T-cell (primary cell): ENCODE results near the gene CACNA1S. TPM values are rescaled to one million over a fixed set of nuclear protein-coding genes. Genes with fewer than 3 reads are reported as not detected.

Experiments
- ATAC-seq, 4 experiments: fragments of 200-7000 bp in 3 of 4; fragments of 150-1000 bp in 1 of 4; cut with Tn5 transposase; replicated peaks in 1 of 4; 1 replicate in 3 of 4; 2 replicates in 1 of 4; pipeline ENCODE4 v1.10.0; 2021; ENCODE audit warnings: moderate library complexity in 3 of 4, mild to moderate bottlenecking in 2 of 4, moderate number of reproducible peaks in 1 of 4
- CTCF ChIA-PET, 2 donors: fragments of 300-600 bp; sonication (Branson Sonifier 250); formaldehyde crosslinking; loops; one replicate each; lab custom pipeline; 2022; ENCODE audit warnings: antibody characterized with exemption in 2 of 2; lab: Charles Lee
- POLR2A ChIA-PET, 2 donors: fragments of 300-600 bp; sonication (Branson Sonifier 250); formaldehyde crosslinking; loops; one replicate each; lab custom pipeline; 2022; ENCODE audit warnings: antibody characterized with exemption in 2 of 2; lab: Charles Lee
- DNase-seq, 35 experiments: peaks; one replicate each; pipeline versions ENCODE4 v3.0.0 to v3.0.0-alpha.2; 2013 to 2023
- H3K27ac ChIP-seq: one replicate; pipeline ENCODE4 v1.5.1; 2013; ENCODE audit warnings: low read length
- H3K27me3 ChIP-seq, 2 experiments: replicated peaks in 1 of 2; 1 replicate in 1 of 2; 2 replicates in 1 of 2; pipeline versions ENCODE4 v1.6.1 to v1.7.0; 2013; ENCODE audit warnings: low read length in 1 of 2, mixed read lengths in 1 of 2; ENCODE audit not compliant: control insufficient read depth in 2 of 2, insufficient read depth in 2 of 2; ENCODE audit errors: extremely low read depth in 1 of 2
- H3K36me3 ChIP-seq, 2 donors: 1 replicate in 1 of 2; 2 replicates in 1 of 2; pipeline versions ENCODE4 v1.6.1 to v1.7.0; 2013; ENCODE audit warnings: low read length in 1 of 2; ENCODE audit not compliant: control insufficient read depth in 2 of 2, insufficient read depth in 1 of 2; ENCODE audit errors: extremely low read depth in 1 of 2
- H3K4me1 ChIP-seq, 2 experiments: 1 replicate in 1 of 2; 2 replicates in 1 of 2; pipeline versions ENCODE4 v1.6.1 to v1.7.0; 2013; ENCODE audit warnings: low read length in 2 of 2, mixed read lengths in 1 of 2; ENCODE audit not compliant: insufficient read depth in 2 of 2, control insufficient read depth in 1 of 2; ENCODE audit errors: extremely low read depth in 1 of 2
- H3K4me3 ChIP-seq, 2 donors: 1 replicate in 1 of 2; 2 replicates in 1 of 2; pipeline versions ENCODE4 v1.5.1 to v1.7.0; 2013; ENCODE audit warnings: mild to moderate bottlenecking in 2 of 2, low read length in 1 of 2, moderate library complexity in 1 of 2; ENCODE audit not compliant: control insufficient read depth in 1 of 2; ENCODE audit errors: extremely low read depth in 1 of 2
- H3K9me3 ChIP-seq: 2 replicates; pipeline ENCODE4 v1.7.0; 2013
- H3K27ac Mint-ChIP-seq, 2 donors: one replicate each; pipeline ENCODE4 v1.8.0; 2020 to 2021; ENCODE audit warnings: mild to moderate bottlenecking in 2 of 2, mixed read lengths in 2 of 2
- H3K27me3 Mint-ChIP-seq, 2 donors: one replicate each; pipeline ENCODE4 v1.8.0; 2021 to 2022; ENCODE audit warnings: mixed read lengths in 2 of 2
- H3K36me3 Mint-ChIP-seq: one replicate; pipeline ENCODE4 v1.8.0; 2021; ENCODE audit warnings: mixed read lengths
- H3K4me1 Mint-ChIP-seq, 3 donors: one replicate each; pipeline ENCODE4 v1.8.0; 2020 to 2022; ENCODE audit warnings: mixed read lengths in 3 of 3, mild to moderate bottlenecking in 1 of 3
- H3K4me3 Mint-ChIP-seq, 3 donors: one replicate each; pipeline ENCODE4 v1.8.0; 2020 to 2022; ENCODE audit warnings: mild to moderate bottlenecking in 3 of 3, mixed read lengths in 3 of 3, moderate library complexity in 3 of 3
- H3K9me3 Mint-ChIP-seq, 3 donors: one replicate each; pipeline ENCODE4 v1.8.0; 2020 to 2022; ENCODE audit warnings: mixed read lengths in 3 of 3
- WGBS: methylation state at CpG from one replicate; pipeline ENCODE4 v1.1.5; 2013; ENCODE audit warnings: missing lambda C conversion rate; ENCODE audit not compliant: insufficient coverage; 5-methylcytosine and 5-hydroxymethylcytosine counted together
- total RNA-seq, 35 experiments: library from RNA in 6 of 35; stranded (reverse) in 6 of 35; fragments of 120-200 nt in 1 of 35; gene quantifications; one replicate each; pipeline versions ENCODE4 v1.2.1 to v1.2.4 and lab custom pipeline; 2013 to 2026

Gene CACNA1S
- total RNA-seq, 5 donors from 2014 or later (not counting 1 experiment from before 2014, with no cell fraction given): not detected

DNA sequence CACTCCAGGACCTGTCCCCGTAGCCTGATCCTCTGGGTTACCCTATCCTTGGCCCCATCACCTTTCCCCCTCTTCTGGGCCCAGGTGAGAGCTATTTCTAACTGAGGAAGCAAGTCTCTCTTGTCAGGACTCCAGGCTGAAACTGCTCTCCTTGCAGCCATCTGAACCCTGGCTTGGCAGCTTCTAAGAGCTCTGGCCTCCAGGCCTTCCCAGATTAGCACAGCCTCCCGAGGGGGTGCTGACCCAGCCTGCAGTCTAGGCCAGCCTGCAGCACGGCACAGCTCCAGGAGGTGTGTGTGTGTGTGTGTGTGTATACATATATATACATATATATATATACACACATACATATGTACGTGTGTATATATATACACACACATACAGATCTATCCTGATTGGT lies 17.4 kb downstream of the CACNA1S start:
- no peak overlapping the region for H3K27ac Mint-ChIP-seq
- H3K27me3 Mint-ChIP-seq: peaks cover 0 to 6% of the 10 kb centered on the region in 2 donors
- no peak for ATAC-seq

DNA sequence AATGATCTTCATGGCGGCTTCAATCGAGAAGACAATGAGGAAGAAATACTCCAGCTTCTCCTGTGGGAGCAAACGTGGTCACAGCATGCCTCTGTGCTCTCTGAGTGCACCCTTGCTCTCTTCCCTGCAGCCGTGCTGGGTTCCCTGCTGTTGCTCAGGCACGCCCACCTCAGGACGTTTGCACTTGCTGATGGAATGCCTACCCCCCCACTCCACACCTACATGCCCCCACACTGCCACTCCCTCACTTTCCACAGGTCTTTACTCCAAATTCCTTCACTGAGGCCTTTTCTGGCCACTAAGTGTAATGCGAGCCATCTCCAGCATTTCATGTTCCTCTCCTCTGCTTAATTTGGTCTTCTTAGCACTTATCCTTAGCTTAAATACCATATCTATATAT lies 18.3 kb downstream of the CACNA1S start:
- H3K27ac Mint-ChIP-seq: no peak overlapping the region
- no peaks in the 10 kb centered on the region for H3K36me3 ChIP-seq
- no peaks in the 10 kb centered on the region for H3K9me3 Mint-ChIP-seq
- no peak overlapping the region for H3K4me3 ChIP-seq
- DNase-seq: no peak
- ChIA-PET POLR2A (no interaction called here), CTCF (no interaction called here)
- WGBS: 68% methylated on average over 6 of the region's 7 CpGs
- no peak overlapping the region for H3K27ac ChIP-seq
- no peaks in the 10 kb centered on the region for H3K4me1 ChIP-seq
- no peaks in the 10 kb centered on the region for H3K36me3 Mint-ChIP-seq
- H3K4me1 Mint-ChIP-seq: no peaks in the 10 kb centered on the region
- peaks cover 0 to 29% of the 10 kb centered on the region in 2 experiments for H3K27me3 ChIP-seq
- H3K4me3 Mint-ChIP-seq: no peak overlapping the region
- no peak for ATAC-seq
- H3K9me3 ChIP-seq: no peaks in the 10 kb centered on the region
- H3K27me3 Mint-ChIP-seq: peaks cover 0 to 6% of the 10 kb centered on the region in 2 donors

More for the DNA sequence above, 17.4 kb downstream of the CACNA1S start:
- Histone ChIP-seq H3K36me3 (no peaks in the 10 kb centered on the region), H3K27ac (no peak overlapping the region), H3K9me3 (no peaks in the 10 kb centered on the region), H3K27me3 (peaks cover 0 to 31% of the 10 kb centered on the region in 2 experiments), H3K4me3 (no peak overlapping the region), H3K4me1 (no peaks in the 10 kb centered on the region)
- Mint-ChIP-seq H3K4me1 (no peaks in the 10 kb centered on the region), H3K9me3 (no peaks in the 10 kb centered on the region), H3K36me3 (no peaks in the 10 kb centered on the region), H3K4me3 (no peak overlapping the region)
- WGBS: no CpG with 5 or more reads among the region's 4 CpGs
- no peak for DNase-seq
- ChIA-PET CTCF (no interaction called here), POLR2A (no interaction called here)

GRCh38 chr1:201093561-201093960 lies 18.7 kb downstream of the CACNA1S start:
- Mint-ChIP-seq H3K4me1 (no peaks in the 10 kb centered on the region), H3K36me3 (no peaks in the 10 kb centered on the region), H3K27ac (no peak overlapping the region), H3K9me3 (no peaks in the 10 kb centered on the region), H3K27me3 (peaks cover 0 to 6% of the 10 kb centered on the region in 2 donors), H3K4me3 (no peak overlapping the region)
- H3K4me1 ChIP-seq: no peaks in the 10 kb centered on the region
- ATAC-seq: no peak
- no peak overlapping the region for H3K27ac ChIP-seq
- DNase-seq: no peak
- ChIA-PET POLR2A (no interaction called here), CTCF (no interaction called here)
- H3K27me3 ChIP-seq: peaks cover 0 to 26% of the 10 kb centered on the region in 2 experiments
- H3K9me3 ChIP-seq: no peaks in the 10 kb centered on the region
- H3K36me3 ChIP-seq: no peaks in the 10 kb centered on the region
- 79% methylated on average over 4 of the region's 7 CpGs for WGBS
- H3K4me3 ChIP-seq: no peak overlapping the region

GRCh38 chr1:201092738-201093137 lies 19.5 kb downstream of the CACNA1S start:
- Histone ChIP-seq H3K4me1 (no peaks in the 10 kb centered on the region), H3K4me3 (no peak overlapping the region), H3K27me3 (peaks cover 2 to 25% of the 10 kb centered on the region in 2 experiments), H3K9me3 (no peaks in the 10 kb centered on the region), H3K36me3 (no peaks in the 10 kb centered on the region), H3K27ac (no peak overlapping the region)
- Mint-ChIP-seq H3K9me3 (no peaks in the 10 kb centered on the region), H3K27ac (no peak overlapping the region), H3K4me1 (no peaks in the 10 kb centered on the region), H3K27me3 (peaks cover 0 to 11% of the 10 kb centered on the region in 2 donors), H3K4me3 (no peak overlapping the region), H3K36me3 (no peaks in the 10 kb centered on the region)
- POLR2A ChIA-PET: no interaction called here
- DNase-seq (no peak), ATAC-seq (no peak)
- WGBS: 93% methylated on average over 2 of the region's 3 CpGs
- CTCF ChIA-PET: no interaction called here

GRCh38 chr1:201091256-201091655 lies 21.0 kb downstream of the CACNA1S start:
- Mint-ChIP-seq H3K27me3 (peaks cover 0 to 12% of the 10 kb centered on the region in 2 donors), H3K4me1 (no peaks in the 10 kb centered on the region), H3K4me3 (no peak overlapping the region), H3K36me3 (no peaks in the 10 kb centered on the region), H3K27ac (no peak overlapping the region), H3K9me3 (no peaks in the 10 kb centered on the region)
- Histone ChIP-seq H3K4me1 (no peaks in the 10 kb centered on the region), H3K9me3 (no peaks in the 10 kb centered on the region), H3K4me3 (no peak overlapping the region), H3K27ac (no peak overlapping the region), H3K27me3 (peaks cover 2 to 24% of the 10 kb centered on the region in 2 experiments), H3K36me3 (no peaks in the 10 kb centered on the region)
- ATAC-seq (no peak), DNase-seq (no peak)
- ChIA-PET CTCF (no interaction called here), POLR2A (no interaction called here)
- WGBS: 100% methylated on average over 2 of the region's 4 CpGs

GRCh38 chr1:201090541-201090940 lies 21.7 kb downstream of the CACNA1S start:
- H3K27me3 ChIP-seq: peaks cover 2 to 23% of the 10 kb centered on the region in 2 experiments
- 94% methylated on average over 2 of the region's 4 CpGs for WGBS
- CTCF ChIA-PET: no interaction called here

GRCh38 chr1:201089596-201089995 lies 22.6 kb downstream of the CACNA1S start:
- Histone ChIP-seq H3K27ac (no peak overlapping the region), H3K4me3 (no peak overlapping the region), H3K4me1 (no peaks in the 10 kb centered on the region), H3K9me3 (no peaks in the 10 kb centered on the region), H3K36me3 (no peaks in the 10 kb centered on the region), H3K27me3 (peaks cover 2 to 30% of the 10 kb centered on the region in 2 experiments)
- POLR2A ChIA-PET: no interaction called here
- CTCF ChIA-PET: no interaction called here
- Mint-ChIP-seq H3K27me3 (peaks cover 0 to 17% of the 10 kb centered on the region in 2 donors), H3K9me3 (no peaks in the 10 kb centered on the region), H3K36me3 (no peaks in the 10 kb centered on the region), H3K4me1 (no peaks in the 10 kb centered on the region), H3K4me3 (no peak overlapping the region), H3K27ac (no peak overlapping the region)
- DNase-seq (no peak), ATAC-seq (no peak)
- 78% methylated on average over 3 of the region's 5 CpGs for WGBS

More at GRCh38 chr1:201090541-201090940, 21.7 kb downstream of the CACNA1S start:
- Histone ChIP-seq H3K36me3 (no peaks in the 10 kb centered on the region), H3K9me3 (no peaks in the 10 kb centered on the region), H3K27ac (no peak overlapping the region), H3K4me1 (no peaks in the 10 kb centered on the region), H3K4me3 (no peak overlapping the region)
- no peaks in the 10 kb centered on the region for H3K4me1 Mint-ChIP-seq
- POLR2A ChIA-PET: no interaction called here
- H3K27ac Mint-ChIP-seq: no peak overlapping the region
- H3K27me3 Mint-ChIP-seq: peaks cover 0 to 15% of the 10 kb centered on the region in 2 donors
- H3K4me3 Mint-ChIP-seq: no peak overlapping the region
- ATAC-seq (no peak), DNase-seq (no peak)
- H3K36me3 Mint-ChIP-seq: no peaks in the 10 kb centered on the region
- H3K9me3 Mint-ChIP-seq: no peaks in the 10 kb centered on the region
